ENCODE results near the gene PERCC1.
"Not testable (repeated sequence)": the region's sequence is repeated elsewhere in the genome, so short reads cannot be mapped to it uniquely, and the experiment has no call there.

PERCC1 gene

DNA sequence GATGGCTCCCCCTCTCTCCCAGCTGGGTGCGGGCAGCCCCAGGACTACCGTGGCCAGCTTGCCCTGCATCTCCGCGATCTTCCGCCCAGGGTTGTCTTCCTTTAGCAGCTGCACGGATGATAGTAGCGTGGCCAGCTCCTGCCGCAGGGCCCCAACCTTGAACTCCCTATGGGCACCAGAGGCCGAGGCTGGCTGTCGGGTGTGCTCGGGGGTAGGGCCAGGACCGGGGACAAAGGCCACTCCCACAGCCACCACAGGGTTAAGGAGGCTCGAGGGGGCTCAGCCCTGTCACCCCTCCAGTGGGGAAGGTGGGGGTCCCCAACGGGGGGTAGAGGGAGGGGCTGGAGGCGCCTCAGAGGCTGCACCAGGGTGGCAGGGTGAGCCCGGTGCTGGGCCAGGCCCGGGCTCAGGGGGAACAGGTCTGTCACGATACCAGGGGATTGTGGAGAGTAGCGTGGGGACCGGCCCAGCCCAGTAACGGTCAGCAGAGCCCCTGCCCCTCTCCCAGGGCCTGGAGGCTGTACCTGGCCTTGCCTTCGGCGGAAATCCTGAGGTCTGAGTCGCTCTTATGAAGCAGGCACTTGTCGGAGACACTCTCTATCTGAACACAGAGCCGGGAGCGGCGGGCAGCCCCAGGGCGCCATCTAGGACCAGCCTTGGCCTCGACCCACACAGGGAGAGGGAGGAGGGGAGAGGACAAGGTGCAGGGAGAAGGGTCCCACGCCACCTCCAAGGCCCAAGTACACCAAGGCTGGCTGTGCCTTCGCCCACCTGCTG is 5.2 kb downstream of the PERCC1 start:
- no peak for DNase-seq

GRCh38 chr16:1436731-1437355 is 6.0 kb downstream of the PERCC1 start:
- DNase-seq, result no peak

DNA sequence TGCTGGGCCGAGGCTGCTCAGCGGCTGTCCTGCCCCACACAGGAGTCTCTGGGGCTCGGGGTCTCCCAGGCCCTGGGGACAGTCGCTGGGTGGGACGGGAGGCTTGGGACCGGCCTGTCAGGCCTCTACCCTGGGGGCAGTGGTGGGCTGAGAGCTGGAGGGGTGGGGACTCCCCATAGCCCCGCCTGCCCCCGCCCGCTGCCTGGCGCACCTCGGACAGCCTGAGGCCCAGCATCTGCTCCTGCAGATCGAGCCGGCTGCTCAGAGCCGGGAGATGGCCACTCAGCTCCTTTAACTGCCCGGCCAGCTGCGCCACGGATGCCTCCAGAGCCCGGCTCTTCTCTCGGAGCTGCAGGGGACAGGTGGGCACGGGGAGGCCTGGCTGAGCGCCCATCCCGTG is 6.7 kb downstream of the PERCC1 start:
- no peak for DNase-seq

- no peak for DNase-seq
Measured at GRCh38 chr16:1438229-1439057, 7.6 kb downstream of the PERCC1 start.

DNA sequence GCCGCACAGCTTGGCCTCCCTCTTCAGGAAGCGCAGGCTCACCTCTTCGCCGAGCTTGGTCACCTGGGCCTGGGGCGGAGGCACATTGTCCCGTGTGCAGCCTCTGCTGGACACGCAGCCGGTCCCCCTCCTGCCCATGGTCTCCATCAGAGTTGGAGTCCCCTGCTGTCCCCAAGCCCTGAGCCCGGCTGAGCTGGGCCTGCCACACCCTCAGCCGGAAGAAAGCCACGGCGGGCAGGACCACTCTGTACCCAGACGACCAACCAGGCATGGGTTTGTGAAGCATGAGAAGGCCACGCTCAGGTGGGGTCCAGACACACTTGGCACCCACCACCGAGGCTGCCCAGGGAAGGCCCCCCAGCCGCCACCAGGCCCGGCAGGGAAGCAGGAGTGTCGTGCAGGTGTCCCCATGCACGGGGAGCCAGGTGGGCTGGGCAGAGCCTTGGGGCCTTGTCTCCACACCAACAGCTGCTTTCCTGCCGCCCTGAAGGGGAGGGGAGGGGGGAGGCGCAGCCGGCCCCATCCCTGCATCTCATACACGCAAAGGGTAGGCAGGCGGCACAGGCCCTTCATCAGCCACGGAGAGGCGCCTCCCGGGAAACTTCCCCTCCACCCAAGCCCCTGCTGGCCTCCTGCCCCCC is 8.3 kb downstream of the PERCC1 start:
- no peak for DNase-seq

DNA sequence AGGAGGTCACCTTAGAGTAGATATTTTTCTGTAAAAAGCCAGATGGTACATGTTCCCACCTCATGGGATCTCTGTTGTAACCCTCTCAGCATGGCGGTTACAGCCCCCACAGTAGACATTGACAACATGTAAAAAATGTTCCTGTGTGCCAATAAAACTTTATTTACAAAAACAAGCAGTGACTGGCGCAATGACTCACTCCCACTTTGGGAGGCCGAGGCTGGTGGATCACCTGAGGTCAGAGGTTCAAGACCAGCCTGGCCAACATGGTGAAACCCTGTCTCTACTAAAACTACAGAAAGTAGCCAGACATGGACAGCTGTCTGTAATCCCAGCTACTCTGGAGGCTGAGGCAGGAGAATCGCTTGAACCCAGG is 8.8 kb downstream of the PERCC1 start:
- DNase-seq, result not testable (repeated sequence)

DNA sequence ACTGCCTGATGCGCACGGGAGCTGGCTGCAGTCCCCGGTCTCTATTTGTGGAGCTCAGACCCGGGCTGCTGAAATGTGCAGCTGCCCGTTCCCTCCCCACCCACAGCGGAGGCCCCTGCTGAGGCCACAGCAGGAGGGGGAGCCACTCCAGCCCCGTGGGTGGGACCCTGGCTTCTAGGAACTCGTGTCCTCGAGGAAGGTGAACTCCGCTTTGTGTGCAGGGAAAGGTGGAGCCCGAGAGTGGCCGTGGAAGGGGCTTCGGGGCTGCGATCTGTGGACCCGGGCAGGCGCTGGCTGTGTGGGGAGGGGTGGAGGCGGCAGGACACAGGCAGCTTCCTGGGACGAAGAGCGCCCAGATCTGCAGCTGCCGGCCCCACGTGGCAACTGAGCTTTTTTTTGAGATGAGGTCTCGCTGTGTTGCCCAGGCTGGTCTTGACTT is 10.5 kb downstream of the PERCC1 start:
- no peak for DNase-seq

- DNase-seq, result no peak
Measured at GRCh38 chr16:1442697-1443096, 11.8 kb downstream of the PERCC1 start.

- no peak for DNase-seq
Measured at GRCh38 chr16:1443403-1443973, 12.6 kb downstream of the PERCC1 start.

DNA sequence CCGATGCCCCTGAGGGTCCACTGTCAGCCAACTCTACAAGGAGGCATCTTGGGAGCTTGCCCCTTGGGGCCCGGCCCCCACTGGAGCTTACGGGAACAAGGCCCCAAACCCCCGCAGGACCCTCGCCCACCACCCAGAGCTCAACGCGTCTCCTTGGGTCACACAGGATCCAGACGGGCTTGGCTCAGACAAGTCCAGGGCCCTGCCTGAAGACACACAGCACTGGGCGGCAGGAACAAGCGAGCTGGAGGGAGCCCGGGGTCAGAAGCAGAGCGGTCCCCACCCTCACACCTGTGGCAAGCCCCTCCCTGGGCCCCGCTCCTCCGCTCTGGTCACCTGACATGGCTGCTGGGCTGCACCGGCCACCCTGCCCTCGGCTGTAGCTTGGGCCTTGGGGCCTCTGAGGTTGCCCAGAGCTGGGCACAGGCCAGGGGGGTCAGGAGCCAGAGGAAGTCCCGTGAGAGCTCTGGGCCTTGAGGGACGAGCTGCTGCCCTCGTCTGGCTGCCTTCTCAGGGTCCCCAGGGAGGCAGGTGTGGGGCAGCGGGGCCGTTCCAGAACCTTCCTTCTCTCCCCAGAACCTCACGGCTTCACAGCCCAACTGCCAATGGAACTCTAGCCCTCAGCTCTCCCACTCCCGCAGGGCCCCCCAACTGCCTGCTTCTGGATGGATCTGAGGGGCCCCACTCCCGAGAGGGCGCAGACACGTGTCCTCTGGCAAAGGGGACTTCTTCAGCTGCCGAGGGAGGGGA is 13.3 kb downstream of the PERCC1 start, which contains the start of gene CCDC154:
CCDC154 (minus strand) TSS at position 577 of the 750 bp plus-strand sequence; CDS start at position 343, 234 bp downstream.
- DNase-seq, result no peak

- DNase-seq, result no peak
Measured at GRCh38 chr16:1444730-1445517, 14.0 kb downstream of the PERCC1 start.

GRCh38 chr16:1445518-1446203 is 14.8 kb downstream of the PERCC1 start:
- no peak for DNase-seq

DNA sequence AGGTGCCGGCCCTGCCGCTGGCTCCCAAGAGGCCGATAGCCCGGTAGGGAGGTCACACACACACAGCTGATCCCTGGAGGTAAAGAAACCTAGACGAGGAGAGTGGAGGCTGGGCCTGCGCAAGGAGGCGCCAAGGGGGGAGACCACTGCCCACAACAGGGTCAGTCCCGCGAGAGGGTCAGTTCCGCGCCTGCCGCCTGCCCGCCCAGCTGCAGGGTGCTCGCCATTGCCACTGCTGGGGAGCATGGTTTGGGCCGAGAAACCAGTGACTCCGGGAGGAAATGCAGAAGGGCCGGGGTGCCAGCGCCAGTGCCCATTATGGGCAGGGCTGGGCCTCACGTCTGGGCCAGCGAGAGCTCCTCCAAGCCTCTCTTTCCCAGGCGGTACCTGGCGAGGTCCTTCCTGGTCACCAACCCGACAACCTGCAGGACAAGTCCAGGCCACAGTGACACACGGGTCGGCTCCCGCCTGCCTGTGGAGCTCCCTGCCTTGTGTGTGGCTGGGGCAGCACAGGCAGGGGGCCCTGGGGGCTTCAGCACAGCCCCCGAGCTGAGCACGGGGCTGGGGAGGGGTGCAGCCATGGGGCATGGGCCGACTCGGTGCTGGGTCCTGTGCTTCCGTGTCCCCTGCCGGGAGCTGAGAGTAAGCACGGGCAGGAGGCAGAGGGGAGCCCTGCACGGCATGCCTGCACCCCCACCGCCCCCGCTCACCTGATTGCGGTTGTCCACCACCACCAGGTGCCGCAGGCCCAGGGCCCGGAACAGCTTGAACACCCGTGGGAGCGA is 15.6 kb downstream of the PERCC1 start:
- DNase-seq, result no peak

GRCh38 chr16:1447965-1448364 is 17.1 kb downstream of the PERCC1 start:
- DNase-seq, result no peak

DNA sequence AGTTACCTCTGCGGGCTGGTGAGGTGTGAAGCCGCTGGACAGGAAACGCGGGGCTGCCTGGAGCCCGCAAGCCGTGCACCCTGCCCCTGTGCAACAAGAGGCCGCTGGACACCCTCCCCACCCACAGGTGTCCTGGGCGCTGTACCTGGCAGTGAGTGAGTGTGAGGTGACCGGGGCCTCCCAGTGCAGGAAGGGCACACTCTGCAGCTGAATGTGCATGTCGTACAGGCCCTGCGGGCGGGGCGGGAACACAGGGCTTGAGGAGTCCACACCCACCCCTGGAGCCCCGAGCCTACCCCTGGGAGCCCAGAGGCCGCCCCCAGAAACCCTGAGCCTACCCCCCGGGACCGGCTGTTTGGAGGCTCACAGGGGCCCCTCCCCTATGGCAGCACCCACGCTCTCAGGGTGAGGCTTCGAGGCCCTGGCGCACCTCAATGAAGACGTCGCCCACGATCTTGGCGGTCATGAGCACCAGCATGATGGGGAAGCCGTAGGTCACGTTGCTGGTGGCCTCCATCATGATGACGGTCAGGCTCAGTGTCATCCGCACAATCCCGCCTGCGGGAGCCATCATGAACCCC is 17.7 kb downstream of the PERCC1 start:
- DNase-seq, result no peak

DNA sequence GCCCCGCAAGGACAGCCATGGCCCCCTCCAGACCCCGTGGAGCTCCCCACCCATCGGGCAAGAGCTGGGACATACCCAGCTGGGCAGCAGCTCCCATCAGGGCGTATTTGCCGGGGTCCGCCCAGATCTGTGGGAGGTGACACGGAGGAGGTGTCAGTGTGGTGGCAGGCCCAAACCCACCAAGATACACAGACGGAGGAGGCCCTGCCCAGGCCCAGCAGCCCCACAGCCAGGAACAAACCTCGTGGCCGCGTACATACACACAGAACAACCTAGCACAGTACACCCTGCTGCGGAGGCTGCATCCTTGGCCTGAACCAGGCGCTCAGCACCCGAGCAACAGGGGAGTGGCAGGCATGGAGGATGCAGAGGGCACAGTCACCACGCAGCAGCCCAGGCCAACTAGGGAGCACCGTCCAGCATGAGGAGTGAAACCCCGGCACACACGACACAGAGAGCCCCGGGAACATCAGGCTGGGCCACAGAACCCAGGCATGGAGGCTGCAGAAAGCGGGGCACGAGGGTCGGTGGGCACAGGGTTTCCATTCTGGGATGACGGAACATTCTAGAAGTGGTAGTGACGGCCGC is 18.4 kb downstream of the PERCC1 start:
- DNase-seq, result no peak

- no peak for DNase-seq
Measured at GRCh38 chr16:1450218-1450617, 19.3 kb downstream of the PERCC1 start.

GRCh38 chr16:1450841-1451240 is 20.0 kb downstream of the PERCC1 start:
- DNase-seq, result no peak

Data from cerebellar nuclear complex (tissue), 1 donor.